Liver (tissue), 9 donors: ENCODE measurements around the gene CHIT1. TPM values are rescaled to one million over a fixed set of nuclear protein-coding genes. Genes with fewer than 3 reads are reported as not detected.

Source experiments
- DNase-seq: peaks from one replicate; pipeline ENCODE4 v3.0.0-alpha.2; 2017; ENCODE audit warnings: low spot score
- H3K27ac ChIP-seq, 2 donors: one replicate each; pipeline ENCODE4 v1.7.0; 2013; ENCODE audit warnings: inconsistent platforms in 2 of 2, low read length in 2 of 2, control low read depth in 1 of 2, low read depth in 1 of 2, mild to moderate bottlenecking in 1 of 2
- H3K27me3 ChIP-seq, 4 donors: one replicate each; pipeline versions ENCODE4 v1.6.1 to v1.7.0; 2013; ENCODE audit warnings: low read length in 3 of 4, inconsistent platforms in 1 of 4, mild to moderate bottlenecking in 1 of 4, moderate library complexity in 1 of 4; ENCODE audit not compliant: control insufficient read depth in 4 of 4, insufficient read depth in 4 of 4
- H3K36me3 ChIP-seq, 4 donors: one replicate each; pipeline versions ENCODE4 v1.6.1 to v1.7.0; 2013; ENCODE audit warnings: low read length in 3 of 4, mild to moderate bottlenecking in 3 of 4, low read depth in 1 of 4, moderate library complexity in 1 of 4; ENCODE audit not compliant: control insufficient read depth in 4 of 4, insufficient read depth in 3 of 4
- H3K4me1 ChIP-seq, 4 donors: one replicate each; pipeline versions ENCODE4 v1.6.1 to v1.7.0; 2013; ENCODE audit warnings: low read length in 3 of 4, mild to moderate bottlenecking in 3 of 4, moderate library complexity in 1 of 4; ENCODE audit not compliant: control insufficient read depth in 4 of 4, insufficient read depth in 4 of 4
- H3K4me3 ChIP-seq, 3 donors: one replicate each; pipeline versions ENCODE4 v1.6.1 to v1.7.0; 2013; ENCODE audit warnings: low read length in 3 of 3, control low read depth in 1 of 3, low read depth in 1 of 3, mild to moderate bottlenecking in 1 of 3
- H3K9ac ChIP-seq, 2 donors: one replicate each; pipeline ENCODE4 v1.7.0; 2013; ENCODE audit warnings: low read length in 2 of 2, mild to moderate bottlenecking in 2 of 2, moderate library complexity in 2 of 2, control low read depth in 1 of 2, low read depth in 1 of 2
- H3K9me3 ChIP-seq, 4 donors: one replicate each; pipeline versions ENCODE4 v1.6.1 to v1.7.0; 2013; ENCODE audit warnings: low read length in 3 of 4; ENCODE audit not compliant: control insufficient read depth in 4 of 4
- EGR1 ChIP-seq, 2 donors: IDR thresholded peaks; 2 replicates each; pipeline ENCODE4 v1.6.1; 2016 to 2018; ENCODE audit warnings: antibody characterized with exemption in 2 of 2, low read depth in 2 of 2
- FOXA1 ChIP-seq: IDR thresholded peaks from 2 replicates; pipeline ENCODE4 v1.6.1; 2016; ENCODE audit warnings: antibody characterized with exemption
- FOXA2 ChIP-seq: IDR thresholded peaks from 2 replicates; pipeline ENCODE4 v1.6.1; 2016; ENCODE audit warnings: antibody characterized with exemption
- GABPA ChIP-seq, 2 donors: IDR thresholded peaks in 1 of 2; conservative IDR thresholded peaks in 1 of 2; 2 replicates each; pipeline ENCODE4 v1.6.1; 2016; ENCODE audit warnings: antibody characterized with exemption in 2 of 2, mild to moderate bottlenecking in 1 of 2, moderate library complexity in 1 of 2
- HNF4A ChIP-seq, 2 donors: conservative IDR thresholded peaks; 2 replicates each; pipeline ENCODE4 v1.6.1; 2016; ENCODE audit warnings: antibody characterized with exemption in 2 of 2, mild to moderate bottlenecking in 2 of 2
- HNF4G ChIP-seq: IDR thresholded peaks from 2 replicates; pipeline ENCODE4 v1.6.1; 2016; ENCODE audit warnings: antibody characterized with exemption
- JUND ChIP-seq, 2 donors: IDR thresholded peaks; 2 replicates each; pipeline ENCODE4 v1.6.1; 2016; ENCODE audit warnings: antibody characterized with exemption in 2 of 2
- NR2F2 ChIP-seq: IDR thresholded peaks from 2 replicates; pipeline ENCODE4 v1.6.1; 2016; ENCODE audit warnings: antibody characterized with exemption
- RAD21 ChIP-seq, 2 donors: IDR thresholded peaks; 2 replicates each; pipeline ENCODE4 v1.6.1; 2016; ENCODE audit warnings: antibody characterized with exemption in 2 of 2, mild to moderate bottlenecking in 2 of 2
- RXRA ChIP-seq, 2 donors: IDR thresholded peaks; 2 replicates each; pipeline ENCODE4 v1.6.1; 2017 to 2018; ENCODE audit warnings: antibody characterized with exemption in 2 of 2, mild to moderate bottlenecking in 1 of 2
- SP1 ChIP-seq: IDR thresholded peaks from 2 replicates; pipeline ENCODE4 v1.6.1; 2018; ENCODE audit warnings: antibody characterized with exemption, mild to moderate bottlenecking
- TAF1 ChIP-seq: conservative IDR thresholded peaks from 2 replicates; pipeline ENCODE4 v1.6.1; 2016; ENCODE audit warnings: antibody characterized with exemption, mild to moderate bottlenecking
- YY1 ChIP-seq: IDR thresholded peaks from 2 replicates; pipeline ENCODE4 v1.6.1; 2016; ENCODE audit warnings: antibody characterized with exemption, mild to moderate bottlenecking
- WGBS: extraction: QIAGEN DNeasy Blood & Tissue Kit; methylation state at CpG from one replicate; pipeline ENCODE4 v1.1.7; 2013; 5-methylcytosine and 5-hydroxymethylcytosine counted together
- polyA plus RNA-seq, 2 donors: library from polyadenylated mRNA; stranded (reverse) in 1 of 2; unstranded in 1 of 2; fragments of 200-250 nt in 1 of 2; fragments of >200 nt in 1 of 2; fragmentation: Nextera tagmentation in 1 of 2; extraction: Ambion mirVana in 1 of 2; gene quantifications; one replicate each; pipeline versions ENCODE4 v1.2.1 to v1.2.3, GENCODE V29; 2013 to 2015
- total RNA-seq, 2 donors: library from RNA; depleted of rRNA; stranded (reverse); fragments of >200 nt; gene quantifications; one replicate each; pipeline ENCODE4 v1.2.3, GENCODE V29; 2014
- TF ChIP-seq, protein P1 (sequence below): IDR thresholded peaks from 2 replicates; pipeline ENCODE4 v1.6.1; 2016; ENCODE audit warnings: antibody characterized with exemption
- TF ChIP-seq, protein P2 (sequence below): fragments of 150-350 bp; IDR thresholded peaks from 2 replicates; pipeline ENCODE4 v1.5.1; 2017; ENCODE audit warnings: improper control_type of control experiment, low read depth, low read length; ENCODE audit not compliant: missing input control
- TF ChIP-seq, protein P3 (sequence below): IDR thresholded peaks from 2 replicates; pipeline ENCODE4 v1.6.1; 2016; ENCODE audit warnings: antibody characterized with exemption, mild to moderate bottlenecking
- TF ChIP-seq, protein P4 (sequence below): IDR thresholded peaks from 2 replicates; pipeline ENCODE4 v1.6.1; 2016; ENCODE audit warnings: antibody characterized with exemption
- TF ChIP-seq, protein P5 (sequence below): IDR thresholded peaks from 2 replicates; pipeline ENCODE4 v1.6.1; 2016; ENCODE audit warnings: antibody characterized with exemption
- donor health status: healthy.
- donor health status: healthy.
- donor health status: healthy.
- donor health status: healthy.
- donor health status: healthy.

The CHIT1 gene
- total and polyA plus RNA-seq, 4 donors = under 0.01 to 0.07 TPM; not detected in 2

DNA sequence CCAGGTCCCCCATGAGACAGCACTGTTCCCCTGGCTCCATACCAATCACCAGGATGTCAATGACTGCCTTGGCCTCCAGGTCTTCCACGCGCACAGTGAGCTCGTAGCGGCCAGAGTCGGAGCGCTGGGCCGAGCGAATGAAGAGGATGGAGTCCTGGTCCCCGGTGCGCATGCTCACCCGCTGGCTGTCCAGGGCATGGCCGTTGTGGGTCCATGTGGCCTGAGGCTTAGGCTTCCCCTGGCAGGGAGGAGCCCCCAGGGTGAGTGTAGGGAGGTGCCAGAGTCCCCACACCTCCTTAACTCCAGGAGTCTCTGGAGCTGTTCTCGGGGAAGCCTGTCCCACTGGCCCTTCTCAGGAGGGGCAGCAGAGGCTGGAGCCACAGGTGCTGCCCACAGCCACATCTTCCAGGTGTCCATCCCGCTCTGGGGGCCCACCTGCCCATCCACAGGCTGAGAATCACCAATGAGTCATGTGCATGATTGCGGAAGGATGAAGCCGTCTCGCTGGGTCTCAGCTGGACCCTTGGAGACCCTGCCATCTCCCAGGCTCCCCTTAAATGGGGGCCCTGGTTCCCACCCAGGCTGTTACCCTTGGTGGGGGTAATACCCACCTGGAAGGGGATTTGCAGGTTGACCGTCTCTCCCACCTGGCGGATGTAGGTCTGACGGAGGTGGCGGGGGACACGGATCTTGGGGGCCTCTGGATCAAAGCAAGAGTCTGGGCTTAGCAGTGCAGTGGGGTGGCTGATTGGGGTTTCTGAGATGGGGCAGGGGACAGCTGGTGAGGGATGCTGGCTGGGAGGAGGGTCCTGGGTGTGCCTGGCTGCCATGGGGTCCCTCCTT, 57.9 kb downstream of the CHIT1 start:
- no peak for DNase-seq
- no peak for TF ChIP-seq SP1
- TF ChIP-seq, protein P1, sequence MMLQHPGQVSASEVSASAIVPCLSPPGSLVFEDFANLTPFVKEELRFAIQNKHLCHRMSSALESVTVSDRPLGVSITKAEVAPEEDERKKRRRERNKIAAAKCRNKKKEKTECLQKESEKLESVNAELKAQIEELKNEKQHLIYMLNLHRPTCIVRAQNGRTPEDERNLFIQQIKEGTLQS = no peak
- TF ChIP-seq, protein P2, sequence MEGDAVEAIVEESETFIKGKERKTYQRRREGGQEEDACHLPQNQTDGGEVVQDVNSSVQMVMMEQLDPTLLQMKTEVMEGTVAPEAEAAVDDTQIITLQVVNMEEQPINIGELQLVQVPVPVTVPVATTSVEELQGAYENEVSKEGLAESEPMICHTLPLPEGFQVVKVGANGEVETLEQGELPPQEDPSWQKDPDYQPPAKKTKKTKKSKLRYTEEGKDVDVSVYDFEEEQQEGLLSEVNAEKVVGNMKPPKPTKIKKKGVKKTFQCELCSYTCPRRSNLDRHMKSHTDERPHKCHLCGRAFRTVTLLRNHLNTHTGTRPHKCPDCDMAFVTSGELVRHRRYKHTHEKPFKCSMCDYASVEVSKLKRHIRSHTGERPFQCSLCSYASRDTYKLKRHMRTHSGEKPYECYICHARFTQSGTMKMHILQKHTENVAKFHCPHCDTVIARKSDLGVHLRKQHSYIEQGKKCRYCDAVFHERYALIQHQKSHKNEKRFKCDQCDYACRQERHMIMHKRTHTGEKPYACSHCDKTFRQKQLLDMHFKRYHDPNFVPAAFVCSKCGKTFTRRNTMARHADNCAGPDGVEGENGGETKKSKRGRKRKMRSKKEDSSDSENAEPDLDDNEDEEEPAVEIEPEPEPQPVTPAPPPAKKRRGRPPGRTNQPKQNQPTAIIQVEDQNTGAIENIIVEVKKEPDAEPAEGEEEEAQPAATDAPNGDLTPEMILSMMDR = no peak
- no peak for TF ChIP-seq FOXA2
- no peak for TF ChIP-seq HNF4G
- TF ChIP-seq JUND (IDR thresholded peaks at IDR 0.05) = no peak
- TF ChIP-seq, protein P3, sequence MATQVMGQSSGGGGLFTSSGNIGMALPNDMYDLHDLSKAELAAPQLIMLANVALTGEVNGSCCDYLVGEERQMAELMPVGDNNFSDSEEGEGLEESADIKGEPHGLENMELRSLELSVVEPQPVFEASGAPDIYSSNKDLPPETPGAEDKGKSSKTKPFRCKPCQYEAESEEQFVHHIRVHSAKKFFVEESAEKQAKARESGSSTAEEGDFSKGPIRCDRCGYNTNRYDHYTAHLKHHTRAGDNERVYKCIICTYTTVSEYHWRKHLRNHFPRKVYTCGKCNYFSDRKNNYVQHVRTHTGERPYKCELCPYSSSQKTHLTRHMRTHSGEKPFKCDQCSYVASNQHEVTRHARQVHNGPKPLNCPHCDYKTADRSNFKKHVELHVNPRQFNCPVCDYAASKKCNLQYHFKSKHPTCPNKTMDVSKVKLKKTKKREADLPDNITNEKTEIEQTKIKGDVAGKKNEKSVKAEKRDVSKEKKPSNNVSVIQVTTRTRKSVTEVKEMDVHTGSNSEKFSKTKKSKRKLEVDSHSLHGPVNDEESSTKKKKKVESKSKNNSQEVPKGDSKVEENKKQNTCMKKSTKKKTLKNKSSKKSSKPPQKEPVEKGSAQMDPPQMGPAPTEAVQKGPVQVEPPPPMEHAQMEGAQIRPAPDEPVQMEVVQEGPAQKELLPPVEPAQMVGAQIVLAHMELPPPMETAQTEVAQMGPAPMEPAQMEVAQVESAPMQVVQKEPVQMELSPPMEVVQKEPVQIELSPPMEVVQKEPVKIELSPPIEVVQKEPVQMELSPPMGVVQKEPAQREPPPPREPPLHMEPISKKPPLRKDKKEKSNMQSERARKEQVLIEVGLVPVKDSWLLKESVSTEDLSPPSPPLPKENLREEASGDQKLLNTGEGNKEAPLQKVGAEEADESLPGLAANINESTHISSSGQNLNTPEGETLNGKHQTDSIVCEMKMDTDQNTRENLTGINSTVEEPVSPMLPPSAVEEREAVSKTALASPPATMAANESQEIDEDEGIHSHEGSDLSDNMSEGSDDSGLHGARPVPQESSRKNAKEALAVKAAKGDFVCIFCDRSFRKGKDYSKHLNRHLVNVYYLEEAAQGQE = no peak
- no peak for TF ChIP-seq FOXA1
- TF ChIP-seq, protein P4, sequence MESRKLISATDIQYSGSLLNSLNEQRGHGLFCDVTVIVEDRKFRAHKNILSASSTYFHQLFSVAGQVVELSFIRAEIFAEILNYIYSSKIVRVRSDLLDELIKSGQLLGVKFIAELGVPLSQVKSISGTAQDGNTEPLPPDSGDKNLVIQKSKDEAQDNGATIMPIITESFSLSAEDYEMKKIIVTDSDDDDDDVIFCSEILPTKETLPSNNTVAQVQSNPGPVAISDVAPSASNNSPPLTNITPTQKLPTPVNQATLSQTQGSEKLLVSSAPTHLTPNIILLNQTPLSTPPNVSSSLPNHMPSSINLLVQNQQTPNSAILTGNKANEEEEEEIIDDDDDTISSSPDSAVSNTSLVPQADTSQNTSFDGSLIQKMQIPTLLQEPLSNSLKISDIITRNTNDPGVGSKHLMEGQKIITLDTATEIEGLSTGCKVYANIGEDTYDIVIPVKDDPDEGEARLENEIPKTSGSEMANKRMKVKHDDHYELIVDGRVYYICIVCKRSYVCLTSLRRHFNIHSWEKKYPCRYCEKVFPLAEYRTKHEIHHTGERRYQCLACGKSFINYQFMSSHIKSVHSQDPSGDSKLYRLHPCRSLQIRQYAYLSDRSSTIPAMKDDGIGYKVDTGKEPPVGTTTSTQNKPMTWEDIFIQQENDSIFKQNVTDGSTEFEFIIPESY = no peak
- no peak for TF ChIP-seq NR2F2
- TF ChIP-seq TAF1 = no peak
- TF ChIP-seq RAD21 (IDR thresholded peaks at IDR 0.05) = no peak
- no peak for TF ChIP-seq YY1
- no peak for TF ChIP-seq RXRA (IDR thresholded peaks at IDR 0.05)
- no peak for TF ChIP-seq GABPA (IDR thresholded peaks at IDR 0.05 in 1 of 2, conservative IDR thresholded peaks at IDR 0.05 in 1 of 2)
- no peak for TF ChIP-seq HNF4A (conservative IDR thresholded peaks at IDR 0.05)
- no peak for TF ChIP-seq EGR1 (IDR thresholded peaks at IDR 0.05; ENCODE audit: low read depth in 2 of 2)
- TF ChIP-seq, protein P5, sequence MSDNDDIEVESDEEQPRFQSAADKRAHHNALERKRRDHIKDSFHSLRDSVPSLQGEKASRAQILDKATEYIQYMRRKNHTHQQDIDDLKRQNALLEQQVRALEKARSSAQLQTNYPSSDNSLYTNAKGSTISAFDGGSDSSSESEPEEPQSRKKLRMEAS = no peak
- no peaks in the 10 kb centered on the region for H3K4me1 ChIP-seq
- H3K27ac ChIP-seq = no peak overlapping the region
- no peak overlapping the region for H3K4me3 ChIP-seq
- 93% methylated on average over 22 of the region's 22 CpGs for WGBS
- H3K9ac ChIP-seq = no peak overlapping the region
- H3K36me3 ChIP-seq = no peaks in the 10 kb centered on the region
- H3K9me3 ChIP-seq = no peaks in the 10 kb centered on the region
- H3K27me3 ChIP-seq = no peaks in the 10 kb centered on the region
